Measurements from ENCODE around the gene SNAPC2. TPM values are rescaled to one million over a fixed set of nuclear protein-coding genes. Genes with fewer than 3 reads are reported as not detected.

SNAPC2 gene, protein sequence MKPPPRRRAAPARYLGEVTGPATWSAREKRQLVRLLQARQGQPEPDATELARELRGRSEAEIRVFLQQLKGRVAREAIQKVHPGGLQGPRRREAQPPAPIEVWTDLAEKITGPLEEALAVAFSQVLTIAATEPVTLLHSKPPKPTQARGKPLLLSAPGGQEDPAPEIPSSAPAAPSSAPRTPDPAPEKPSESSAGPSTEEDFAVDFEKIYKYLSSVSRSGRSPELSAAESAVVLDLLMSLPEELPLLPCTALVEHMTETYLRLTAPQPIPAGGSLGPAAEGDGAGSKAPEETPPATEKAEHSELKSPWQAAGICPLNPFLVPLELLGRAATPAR
- 25.5 and 25.9 TPM in 2 replicates for total RNA-seq (2014; rRNA removed; shearing (Covaris generic))

DNA sequence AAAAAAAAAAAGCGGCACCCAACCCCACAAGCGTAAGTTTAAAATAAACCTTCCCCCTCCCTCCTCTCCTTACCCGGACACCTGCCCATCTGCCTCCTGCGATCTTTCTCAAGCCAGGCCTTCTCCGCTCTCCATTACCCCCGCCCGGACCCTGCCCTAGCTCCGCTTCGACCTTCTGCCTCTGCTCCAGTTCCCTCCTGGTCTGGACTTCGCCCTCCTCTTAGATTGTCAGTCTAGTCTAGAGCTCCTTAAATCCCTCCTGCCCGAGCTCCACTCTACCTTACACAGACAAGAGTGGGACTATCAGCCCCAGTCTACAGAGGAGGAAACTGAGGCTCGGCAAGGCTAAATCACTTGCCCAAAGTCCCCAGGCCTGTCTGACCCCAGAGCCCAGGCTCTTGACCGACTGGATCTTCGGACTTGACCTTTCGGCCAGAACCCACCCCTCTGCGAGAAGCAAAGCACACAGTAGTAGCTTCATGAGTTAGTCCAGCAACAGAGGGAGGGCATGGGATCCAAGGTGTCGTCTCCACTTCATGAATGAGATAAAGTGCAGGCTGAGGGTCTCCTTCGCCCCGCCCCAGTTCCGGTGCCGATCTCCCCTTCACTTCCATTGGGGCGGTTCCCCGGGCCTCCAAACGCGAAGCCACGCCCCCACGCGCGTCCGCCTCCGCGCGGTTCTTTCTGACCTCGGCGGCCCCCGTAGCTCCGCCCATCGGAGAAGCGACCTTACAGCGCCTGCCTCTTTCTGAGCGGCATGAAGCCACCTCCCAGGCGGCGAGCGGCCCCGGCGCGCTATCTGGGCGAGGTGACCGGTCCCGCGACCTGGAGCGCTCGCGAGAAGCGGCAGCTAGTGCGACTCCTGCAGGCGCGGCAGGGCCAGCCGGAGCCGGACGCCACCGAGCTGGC, at the start of gene SNAPC2:
Gene SNAPC2 (plus strand): TSS at position 729 of the 909 bp plus-strand sequence. CDS start 29 bp downstream, at position 758.
- peaks cover 43% of the 10 kb centered on the region for H3K27me3 ChIP-seq (ENCODE audit: control insufficient read depth, insufficient read depth, low read length)

DNA sequence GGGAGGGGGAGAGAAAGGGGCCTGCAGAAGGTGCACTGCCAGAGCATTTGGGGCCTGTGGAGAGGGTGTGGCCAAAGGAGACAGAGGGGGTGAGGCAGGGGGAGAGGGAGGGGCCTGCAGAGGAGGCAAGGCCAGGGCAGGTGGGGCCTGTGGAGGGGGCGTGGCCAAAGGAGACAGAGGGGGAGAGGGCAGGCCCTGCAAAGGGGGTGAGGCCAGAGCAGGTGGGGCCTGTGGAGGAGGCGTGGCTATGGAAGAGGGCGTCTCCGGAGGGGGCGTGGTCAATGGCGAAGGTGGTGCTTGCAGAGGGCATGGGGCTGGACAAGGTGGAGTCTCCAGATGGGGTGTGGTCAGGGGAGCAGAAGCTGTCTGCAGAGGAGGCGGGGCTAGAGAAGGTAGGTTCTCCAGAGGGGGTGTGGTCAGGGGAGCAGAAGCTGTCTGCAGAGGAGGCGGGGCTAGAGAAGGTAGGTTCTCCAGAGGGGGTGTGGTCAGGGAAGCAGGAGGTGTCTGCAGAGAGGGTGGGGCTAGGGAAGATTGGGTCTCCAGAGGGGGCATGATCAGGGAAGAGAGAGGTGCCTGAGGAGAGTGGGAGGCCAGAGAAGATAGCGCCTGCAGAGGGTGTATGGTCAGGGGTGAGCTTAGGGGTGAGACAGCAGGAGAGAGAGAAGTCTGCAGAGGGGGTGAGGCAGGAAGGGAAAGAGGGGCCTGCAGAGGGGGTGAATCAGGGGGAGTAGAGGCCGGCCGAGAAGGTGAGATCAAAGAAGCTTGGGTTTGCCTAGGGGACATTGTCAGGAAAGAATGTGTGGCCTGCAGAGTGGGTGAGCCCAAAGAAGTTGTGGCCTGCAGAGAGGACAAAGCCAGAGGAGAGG, 49.3 kb upstream of the SNAPC2 start:
- peaks cover 47% of the 10 kb centered on the region for H3K27me3 ChIP-seq (ENCODE audit: control insufficient read depth, insufficient read depth, low read length)
- H3K36me3 ChIP-seq (replicated peaks; ENCODE audit: control insufficient read depth, insufficient read depth, low read length): no peaks in the 10 kb centered on the region
- DNase-seq: peak; percentile 89
- H3K4me3 ChIP-seq (ENCODE audit: insufficient read depth, low read depth, low read length): no peak overlapping the region

More for the DNA sequence above, at the start of gene SNAPC2:
- peak; percentile 96 for DNase-seq
- no peaks in the 10 kb centered on the region; the same call in 1 of the 2 replicates for H3K36me3 ChIP-seq (replicated peaks; ENCODE audit: control insufficient read depth, insufficient read depth, low read length)
- H3K4me3 ChIP-seq (ENCODE audit: insufficient read depth, low read depth, low read length): peak within 1 kb of the TSS; percentile 84

DNA sequence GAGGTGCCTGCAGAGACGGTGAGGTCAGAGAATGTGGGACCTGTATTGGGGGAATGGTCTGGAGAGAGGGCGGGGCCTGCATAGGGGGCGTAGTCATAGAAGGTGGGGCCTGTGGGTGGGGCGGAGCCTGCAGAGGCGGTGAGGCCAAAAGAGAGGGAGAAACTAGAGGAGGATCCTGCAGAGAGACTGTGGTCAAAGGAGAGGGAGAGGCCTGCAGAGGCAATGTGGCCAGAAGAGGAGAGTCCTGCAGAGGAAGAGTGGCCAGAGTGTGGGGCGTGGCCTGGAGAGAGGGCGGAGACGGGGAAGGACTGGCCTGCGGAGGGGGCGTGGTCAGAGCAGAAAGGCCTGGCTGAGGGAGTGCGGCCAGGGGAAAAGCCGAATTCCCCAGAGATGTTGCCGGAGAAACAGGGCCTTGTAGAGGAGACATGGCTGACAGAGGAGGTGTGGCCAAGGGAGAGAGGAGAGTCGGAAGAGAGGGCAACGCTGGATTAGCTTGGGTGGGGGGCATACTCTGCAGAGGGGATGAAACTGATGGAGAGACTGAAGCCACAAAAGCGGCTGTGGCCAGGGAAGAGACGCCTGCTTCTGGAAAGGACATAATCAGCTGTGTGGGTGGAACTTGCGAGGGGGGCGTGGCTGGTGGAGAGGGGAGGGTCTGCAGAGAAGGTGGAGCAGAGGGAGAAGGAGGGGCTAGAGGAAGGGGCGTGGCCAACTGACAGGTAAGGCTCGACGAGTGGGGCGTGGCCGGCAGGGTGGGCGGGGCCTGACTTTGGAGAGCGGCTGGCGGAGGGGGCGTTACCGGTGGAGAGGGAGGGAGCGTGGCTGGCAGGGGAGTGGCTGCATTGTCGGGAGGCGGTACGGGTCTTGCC, 48.5 kb upstream of the SNAPC2 start:
- H3K27me3 ChIP-seq (ENCODE audit: control insufficient read depth, insufficient read depth, low read length): peaks cover 44% of the 10 kb centered on the region
- H3K4me3 ChIP-seq (ENCODE audit: insufficient read depth, low read depth, low read length): peak overlapping the region; percentile 33
- no peaks in the 10 kb centered on the region for H3K36me3 ChIP-seq (replicated peaks; ENCODE audit: control insufficient read depth, insufficient read depth, low read length)
- peak; percentile 93 for DNase-seq

DNA sequence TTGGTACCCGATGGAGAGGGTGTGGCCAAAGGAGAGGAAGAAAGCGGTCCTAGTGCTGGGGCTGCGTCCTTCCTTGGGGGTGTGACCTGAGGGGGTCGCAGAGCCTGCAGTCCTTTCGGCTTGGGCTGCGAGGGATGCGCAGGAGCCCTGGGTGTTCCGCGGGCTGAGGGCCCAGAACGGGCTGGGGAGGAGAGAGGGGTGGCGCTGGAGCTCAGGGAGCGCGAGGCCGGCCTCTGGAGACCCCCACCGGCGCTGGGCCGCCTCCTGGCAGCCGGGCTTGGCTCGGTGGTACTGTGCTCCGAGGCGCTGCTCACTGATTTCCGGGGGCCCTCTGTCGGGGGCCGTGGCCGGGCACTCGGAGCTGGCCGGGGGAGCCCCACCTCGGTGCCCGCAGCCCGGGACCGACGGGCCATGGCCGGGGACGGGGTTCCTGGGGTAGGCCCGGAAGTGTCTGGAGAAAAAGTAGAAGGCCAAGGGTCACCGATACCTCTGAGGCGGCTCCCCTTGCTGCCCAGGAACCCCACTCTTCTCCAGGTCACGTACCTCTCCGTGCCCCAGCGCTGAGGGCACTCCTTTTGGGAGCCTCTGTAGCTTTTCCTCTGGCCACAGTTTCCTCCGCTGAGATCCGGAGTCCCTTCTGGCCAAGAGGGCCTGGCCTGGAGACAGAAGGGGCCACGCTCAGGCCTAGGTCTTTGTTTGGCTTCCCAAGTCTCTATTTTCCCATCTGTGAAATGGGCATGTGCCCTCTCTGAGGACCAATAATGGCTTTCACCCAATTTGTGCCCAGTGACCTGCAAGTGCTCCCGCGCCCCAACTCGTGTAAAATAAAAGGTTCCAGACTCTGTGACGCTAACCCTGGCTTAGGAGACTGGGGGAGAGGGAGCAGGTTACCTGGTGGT, 47.6 kb upstream of the SNAPC2 start:
- Histone ChIP-seq H3K36me3 (replicated peaks; ENCODE audit: control insufficient read depth, insufficient read depth, low read length) (no peaks in the 10 kb centered on the region), H3K27me3 (ENCODE audit: control insufficient read depth, insufficient read depth, low read length) (peaks cover 35% of the 10 kb centered on the region), H3K4me3 (ENCODE audit: insufficient read depth, low read depth, low read length) (peak overlapping the region; percentile 16)
- DNase-seq: peak; percentile 4

DNA sequence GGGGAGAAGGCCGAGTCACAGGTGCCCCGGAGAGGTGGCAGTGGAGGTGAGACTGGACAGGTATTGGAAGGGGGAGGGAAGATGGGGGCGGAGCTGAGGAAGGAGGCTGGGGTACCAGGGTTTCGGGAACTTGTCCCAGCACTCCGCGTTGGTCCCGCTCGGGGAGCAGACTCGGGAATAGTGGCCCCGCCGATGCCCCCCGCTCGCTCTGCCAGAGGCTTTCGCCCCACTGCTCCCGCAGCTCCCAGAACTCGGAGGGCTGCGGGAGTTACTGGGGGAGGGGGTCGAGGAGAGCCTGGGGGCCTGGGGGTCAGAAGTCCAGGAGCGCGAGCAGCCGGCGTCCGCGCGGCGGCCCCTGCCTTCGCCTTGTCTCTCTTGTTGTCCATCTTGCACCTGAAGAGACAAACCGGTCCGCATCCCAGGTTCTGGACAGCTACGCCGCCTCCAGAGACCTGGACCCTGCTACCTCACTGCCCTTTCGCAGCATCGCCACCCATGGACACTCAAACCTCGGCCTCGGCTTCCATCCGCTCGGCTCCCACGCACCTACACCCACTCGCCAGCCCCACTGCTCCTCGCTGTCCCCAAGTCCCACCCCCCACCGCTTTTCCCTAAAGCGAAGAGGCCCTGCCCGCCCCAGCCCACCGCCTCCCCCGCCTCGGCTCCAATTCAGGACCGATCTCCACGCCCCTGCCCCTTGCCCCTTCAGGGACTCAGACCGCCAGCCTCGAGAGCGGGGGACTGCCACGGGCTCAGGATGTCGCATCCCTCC, 46.6 kb upstream of the SNAPC2 start:
- Histone ChIP-seq H3K4me3 (ENCODE audit: insufficient read depth, low read depth, low read length) (peak overlapping the region; percentile 65), H3K36me3 (replicated peaks; ENCODE audit: control insufficient read depth, insufficient read depth, low read length) (no peaks in the 10 kb centered on the region), H3K27me3 (ENCODE audit: control insufficient read depth, insufficient read depth, low read length) (peaks cover 28% of the 10 kb centered on the region)
- peak; percentile 34 for DNase-seq

DNA sequence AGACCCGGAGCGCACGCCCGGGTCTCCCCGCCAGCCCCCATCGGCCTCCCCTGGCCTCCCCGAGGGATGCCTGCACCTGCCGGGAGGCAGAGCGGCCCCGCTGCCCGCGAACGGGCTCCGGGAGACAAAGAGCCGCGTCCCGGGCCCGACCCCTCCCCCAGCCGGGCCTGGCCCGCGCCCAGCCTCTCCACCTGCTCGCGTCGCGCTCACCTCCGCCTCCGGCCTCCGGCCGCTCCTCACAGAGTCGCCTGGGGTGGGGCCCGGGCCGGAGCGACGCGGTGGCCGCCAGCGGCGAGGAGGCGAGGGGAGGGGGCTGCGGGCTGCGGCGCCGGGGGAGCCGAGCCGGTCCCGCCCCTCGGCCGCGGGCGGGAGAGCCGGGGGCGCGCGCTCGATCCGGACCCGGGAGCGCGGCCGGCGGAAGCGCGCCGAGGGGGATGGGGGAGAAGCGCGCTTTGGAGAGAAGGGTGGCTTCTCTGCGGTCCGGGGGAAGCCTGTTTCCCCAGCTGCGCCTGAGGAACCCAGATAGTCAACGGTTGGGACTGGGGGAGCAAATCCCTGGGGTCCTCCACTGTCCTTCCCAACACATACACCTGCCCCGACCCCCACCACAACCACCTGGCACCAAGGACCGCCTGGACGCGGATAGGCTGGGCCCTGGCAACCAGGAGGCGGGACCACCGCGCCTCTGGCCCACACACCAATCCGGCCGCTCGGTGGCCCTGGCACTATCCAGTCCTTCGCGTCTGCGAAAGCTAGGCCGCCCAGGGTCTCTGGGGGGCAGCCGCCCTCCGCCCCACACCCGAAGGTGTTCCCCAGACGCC, 45.9 kb upstream of the SNAPC2 start, which contains the start of gene PRR36:
Gene PRR36 (minus strand): TSS at position 315 of the 821 bp plus-strand sequence. CDS start 701 bp downstream, outside the sequence.
- DNase-seq: peak; percentile 88
- H3K36me3 ChIP-seq (replicated peaks; ENCODE audit: control insufficient read depth, insufficient read depth, low read length): no peaks in the 10 kb centered on the region
- peak within 1 kb of the TSS; percentile 65 for H3K4me3 ChIP-seq (ENCODE audit: insufficient read depth, low read depth, low read length)
- peaks cover 26% of the 10 kb centered on the region for H3K27me3 ChIP-seq (ENCODE audit: control insufficient read depth, insufficient read depth, low read length)

DNA sequence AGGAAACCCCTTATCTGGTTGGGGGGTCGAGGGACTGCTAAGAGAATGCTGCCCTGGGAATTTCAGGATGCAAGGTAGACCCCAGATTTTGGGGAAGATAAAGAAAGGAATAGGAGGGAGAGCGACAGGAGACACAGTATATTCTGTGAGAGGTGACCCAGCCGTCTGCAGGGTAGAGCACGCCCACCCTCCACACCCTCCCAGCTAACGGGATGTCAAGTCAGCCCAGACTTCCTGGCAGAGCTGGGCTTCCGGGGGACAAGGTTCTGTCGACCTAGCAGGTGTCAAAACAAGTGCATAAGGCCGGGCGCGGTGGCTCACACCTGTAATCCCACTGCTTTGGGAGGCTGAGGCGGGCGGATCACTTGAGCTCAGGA, 45.3 kb upstream of the SNAPC2 start:
- Histone ChIP-seq H3K4me3 (ENCODE audit: insufficient read depth, low read depth, low read length) (peak overlapping the region; percentile 65), H3K36me3 (replicated peaks; ENCODE audit: control insufficient read depth, insufficient read depth, low read length) (no peaks in the 10 kb centered on the region), H3K27me3 (ENCODE audit: control insufficient read depth, insufficient read depth, low read length) (peaks cover 27% of the 10 kb centered on the region)
- no peak for DNase-seq

DNA sequence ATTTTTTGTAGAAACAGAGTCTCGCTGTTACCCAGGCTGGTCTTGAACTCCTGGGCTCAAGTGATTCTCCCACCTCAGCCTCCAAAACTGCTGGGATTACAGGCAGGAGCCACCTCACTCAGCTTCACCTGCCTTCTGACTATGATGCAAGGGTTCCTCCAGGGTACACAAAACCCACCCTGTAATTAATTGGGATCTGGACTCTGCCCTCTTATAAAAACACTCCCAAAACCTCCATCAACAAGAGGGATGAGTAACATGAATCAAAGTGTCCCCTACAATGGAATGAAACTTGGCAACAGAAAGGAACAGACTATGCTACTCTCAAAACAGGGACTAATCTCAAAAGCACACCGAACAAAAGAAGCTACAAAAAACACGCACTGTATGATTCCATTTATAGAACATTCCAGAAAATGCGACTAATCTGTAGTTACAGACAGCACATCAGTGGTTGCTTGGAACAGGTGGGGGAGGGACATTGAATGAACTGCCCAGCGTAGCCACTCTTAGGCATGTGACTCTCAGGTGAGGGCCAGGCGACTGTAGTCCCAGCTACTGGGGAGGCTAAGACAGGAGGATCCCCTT, 42.8 kb upstream of the SNAPC2 start:
- Histone ChIP-seq H3K4me3 (ENCODE audit: insufficient read depth, low read depth, low read length) (no peak overlapping the region), H3K36me3 (replicated peaks; ENCODE audit: control insufficient read depth, insufficient read depth, low read length) (no peaks in the 10 kb centered on the region), H3K27me3 (ENCODE audit: control insufficient read depth, insufficient read depth, low read length) (peaks cover 27% of the 10 kb centered on the region)
- no peak for DNase-seq

DNA sequence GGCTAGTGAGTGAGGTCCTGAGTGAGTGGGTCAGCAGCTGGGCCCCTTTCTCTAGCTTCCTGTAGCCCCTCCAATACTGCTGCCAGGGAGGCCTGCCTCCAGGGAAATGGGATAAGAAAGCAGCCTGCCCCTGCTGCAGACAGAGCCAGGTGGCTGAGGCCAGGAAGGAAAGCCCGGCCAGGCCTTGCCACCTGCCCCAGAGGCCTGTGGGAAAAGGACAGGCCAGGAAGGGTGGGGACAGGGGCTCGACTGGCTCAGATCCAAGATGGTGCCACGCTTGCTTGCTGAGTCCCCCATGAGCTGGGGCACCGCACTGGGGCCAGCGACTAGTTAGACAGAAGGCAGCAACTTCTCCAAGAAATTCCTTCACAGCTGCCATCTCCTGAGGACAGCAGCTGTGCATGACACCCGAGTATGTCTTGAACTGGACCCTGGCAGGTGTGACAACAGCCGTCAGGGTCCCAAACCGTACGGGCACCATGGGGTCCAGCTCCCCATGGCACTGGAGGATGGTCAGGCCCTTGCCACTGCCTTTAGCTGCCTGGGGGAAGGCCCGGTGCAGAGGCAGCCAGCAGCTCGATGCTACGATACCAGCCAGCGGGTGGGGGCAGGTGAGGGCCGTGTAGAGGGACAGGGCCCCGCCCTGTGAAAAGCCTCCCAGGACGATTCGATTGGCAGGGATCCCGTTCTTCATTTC, 40.9 kb upstream of the SNAPC2 start:
- peaks cover 9% of the 10 kb centered on the region; the same call in 1 of the 2 replicates for H3K27me3 ChIP-seq (ENCODE audit: control insufficient read depth, insufficient read depth, low read length)
- H3K36me3 ChIP-seq (replicated peaks; ENCODE audit: control insufficient read depth, insufficient read depth, low read length): no peaks in the 10 kb centered on the region
- H3K4me3 ChIP-seq (ENCODE audit: insufficient read depth, low read depth, low read length): no peak overlapping the region
- DNase-seq: no peak

DNA sequence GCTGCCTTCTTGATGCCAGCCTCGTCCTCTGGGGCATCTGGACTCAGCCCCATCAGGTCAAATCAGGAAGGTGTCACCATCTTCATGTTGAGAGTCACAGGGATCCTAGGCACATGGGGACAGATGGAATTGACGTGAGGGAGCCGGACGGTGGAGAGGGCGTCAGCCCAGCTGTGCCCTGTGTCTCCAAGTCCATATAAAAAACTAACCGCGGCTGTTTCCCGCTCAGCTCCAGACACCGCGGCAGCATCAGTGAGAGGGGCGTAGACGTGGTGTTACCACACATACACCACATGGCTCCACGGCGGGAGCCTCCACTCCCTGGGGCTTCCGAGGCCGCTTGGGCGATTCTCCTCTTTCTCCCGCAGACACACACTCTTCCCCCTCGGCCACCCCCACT, 40.3 kb upstream of the SNAPC2 start:
- no peak overlapping the region for H3K4me3 ChIP-seq (ENCODE audit: insufficient read depth, low read depth, low read length)
- no peak for DNase-seq
- no peaks in the 10 kb centered on the region for H3K36me3 ChIP-seq (replicated peaks; ENCODE audit: control insufficient read depth, insufficient read depth, low read length)
- peaks cover 7% of the 10 kb centered on the region; the same call in 1 of the 2 replicates for H3K27me3 ChIP-seq (ENCODE audit: control insufficient read depth, insufficient read depth, low read length)

DNA sequence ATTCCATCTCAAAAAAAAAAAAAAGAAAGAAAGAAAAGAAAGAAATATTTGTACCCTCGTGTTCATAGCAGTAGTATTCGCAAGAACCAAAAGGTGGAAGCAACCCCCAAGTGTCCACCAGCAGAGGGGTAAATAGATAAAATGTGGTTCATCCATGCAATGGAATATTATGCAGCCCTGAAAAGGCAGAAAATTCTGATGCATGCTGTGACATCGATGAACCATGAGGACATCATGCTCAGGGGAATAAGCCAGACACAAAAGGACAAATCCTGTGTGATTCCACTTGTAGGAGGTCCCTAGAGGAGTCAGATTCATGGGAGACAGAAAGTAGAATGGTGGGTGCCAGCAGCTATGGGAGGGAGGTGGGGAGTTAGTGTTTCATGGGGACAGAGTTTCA, 38.2 kb upstream of the SNAPC2 start:
- no peak for DNase-seq
- Histone ChIP-seq H3K27me3 (ENCODE audit: control insufficient read depth, insufficient read depth, low read length) (peaks cover 3% of the 10 kb centered on the region; the same call in 1 of the 2 replicates), H3K36me3 (replicated peaks; ENCODE audit: control insufficient read depth, insufficient read depth, low read length) (no peaks in the 10 kb centered on the region), H3K4me3 (ENCODE audit: insufficient read depth, low read depth, low read length) (no peak overlapping the region)

All from H7 (cell line).